ENCODE data around the gene TPM3.
A peak's percentile ranks its signal among the peaks of the same experiment; 100 is the strongest.

The TPM3 gene

GRCh38 chr1:154222518-154222917, 30.6 kb upstream of the TPM3 start:
- Histone ChIP-seq H3K36me3 (ENCODE audit: control insufficient read depth in 2 of 2, insufficient read depth in 2 of 2, low read length in 2 of 2) (peaks cover 4 to 12% of the 10 kb centered on the region in 2 donors), H3K27ac (ENCODE audit: low read length) (no peak overlapping the region), H3K9ac (ENCODE audit: low read length in 2 of 2) (peak overlapping the region in 1 of 2 donors; percentile 96), H3K4me1 (ENCODE audit: control insufficient read depth, insufficient read depth, low read length) (peaks cover 30% of the 10 kb centered on the region), H3K27me3 (ENCODE audit: control insufficient read depth in 1 of 2, insufficient read depth in 2 of 2, low read length in 2 of 2) (no peaks in the 10 kb centered on the region), H3K4me3 (ENCODE audit: low read length in 2 of 2) (peak overlapping the region; percentile 91 to 99), H3K9me3 (ENCODE audit: control insufficient read depth in 2 of 2, low read length in 2 of 2) (no peaks in the 10 kb centered on the region)

DNA sequence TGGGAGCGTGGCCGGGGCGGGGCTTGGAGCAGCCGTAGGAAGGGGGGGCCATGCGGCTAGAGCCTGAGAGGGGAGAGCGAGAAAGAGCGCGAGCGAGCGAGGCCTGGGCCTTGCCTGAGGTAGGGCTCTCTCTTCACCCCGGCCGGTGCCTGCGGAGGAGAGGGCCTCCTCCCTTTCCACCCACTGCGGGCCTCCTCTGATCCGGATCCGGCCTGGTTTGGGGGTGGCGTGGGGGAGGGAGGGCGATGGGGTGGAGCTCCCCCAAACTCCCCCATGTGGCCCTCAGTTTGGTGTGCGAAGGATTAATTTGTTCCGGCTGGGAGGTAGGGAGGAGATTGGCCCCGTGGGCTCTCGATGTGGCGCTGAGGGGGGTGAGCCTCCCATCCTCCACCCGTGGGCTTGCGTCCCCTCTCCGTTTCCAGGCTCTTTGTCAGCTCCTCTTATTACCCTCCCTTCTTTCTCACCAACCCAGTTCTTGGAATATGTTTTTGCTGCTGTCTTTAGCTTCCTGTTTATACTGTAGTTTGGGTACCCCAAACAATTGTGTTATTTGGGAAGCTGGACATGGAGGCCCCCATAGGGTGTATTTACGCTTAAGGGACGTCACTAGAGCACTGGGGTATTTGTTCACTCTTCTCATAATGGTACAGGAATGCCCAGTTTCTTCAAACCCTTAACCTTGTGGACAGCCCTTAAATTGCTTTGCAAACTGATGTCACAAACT, 29.5 kb upstream of the TPM3 start:
- peak overlapping the region; percentile 95 for H3K27ac ChIP-seq (ENCODE audit: low read length)
- H3K4me3 ChIP-seq (ENCODE audit: low read length in 2 of 2) = peak overlapping the region; percentile 91 to 99
- H3K27me3 ChIP-seq (ENCODE audit: control insufficient read depth in 1 of 2, insufficient read depth in 2 of 2, low read length in 2 of 2) = no peaks in the 10 kb centered on the region
- H3K9me3 ChIP-seq (ENCODE audit: control insufficient read depth in 2 of 2, low read length in 2 of 2) = no peaks in the 10 kb centered on the region
- peaks cover 30% of the 10 kb centered on the region for H3K4me1 ChIP-seq (ENCODE audit: control insufficient read depth, insufficient read depth, low read length)
- peaks cover 7 to 12% of the 10 kb centered on the region in 2 donors for H3K36me3 ChIP-seq (ENCODE audit: control insufficient read depth in 2 of 2, insufficient read depth in 2 of 2, low read length in 2 of 2)
- H3K9ac ChIP-seq (ENCODE audit: low read length in 2 of 2) = peak overlapping the region; percentile 94 to 96

DNA sequence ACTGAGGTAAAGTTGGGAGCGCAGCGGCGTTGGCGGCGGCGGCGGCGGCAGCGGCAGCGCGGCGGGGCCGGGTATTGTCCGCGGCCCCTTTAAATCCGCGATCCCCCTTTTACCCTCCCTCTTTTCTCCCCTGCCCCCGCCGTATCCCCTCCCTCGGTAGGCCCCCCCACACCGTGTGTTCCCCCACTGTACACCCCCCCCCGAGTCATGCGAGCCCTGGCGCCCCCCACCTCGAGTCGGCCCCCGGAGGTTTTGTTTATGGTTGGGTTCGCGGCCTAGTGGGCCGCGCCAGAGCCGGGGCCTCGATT, 29.0 kb upstream of the TPM3 start:
- Histone ChIP-seq H3K4me3 (ENCODE audit: low read length in 2 of 2) (peak overlapping the region; percentile 91 to 99), H3K27ac (ENCODE audit: low read length) (peak overlapping the region; percentile 95), H3K9me3 (ENCODE audit: control insufficient read depth in 2 of 2, low read length in 2 of 2) (no peaks in the 10 kb centered on the region), H3K4me1 (ENCODE audit: control insufficient read depth, insufficient read depth, low read length) (peaks cover 30% of the 10 kb centered on the region), H3K9ac (ENCODE audit: low read length in 2 of 2) (peak overlapping the region; percentile 94 to 96), H3K27me3 (ENCODE audit: control insufficient read depth in 1 of 2, insufficient read depth in 2 of 2, low read length in 2 of 2) (no peaks in the 10 kb centered on the region), H3K36me3 (ENCODE audit: control insufficient read depth in 2 of 2, insufficient read depth in 2 of 2, low read length in 2 of 2) (peaks cover 7 to 12% of the 10 kb centered on the region in 2 donors)

DNA sequence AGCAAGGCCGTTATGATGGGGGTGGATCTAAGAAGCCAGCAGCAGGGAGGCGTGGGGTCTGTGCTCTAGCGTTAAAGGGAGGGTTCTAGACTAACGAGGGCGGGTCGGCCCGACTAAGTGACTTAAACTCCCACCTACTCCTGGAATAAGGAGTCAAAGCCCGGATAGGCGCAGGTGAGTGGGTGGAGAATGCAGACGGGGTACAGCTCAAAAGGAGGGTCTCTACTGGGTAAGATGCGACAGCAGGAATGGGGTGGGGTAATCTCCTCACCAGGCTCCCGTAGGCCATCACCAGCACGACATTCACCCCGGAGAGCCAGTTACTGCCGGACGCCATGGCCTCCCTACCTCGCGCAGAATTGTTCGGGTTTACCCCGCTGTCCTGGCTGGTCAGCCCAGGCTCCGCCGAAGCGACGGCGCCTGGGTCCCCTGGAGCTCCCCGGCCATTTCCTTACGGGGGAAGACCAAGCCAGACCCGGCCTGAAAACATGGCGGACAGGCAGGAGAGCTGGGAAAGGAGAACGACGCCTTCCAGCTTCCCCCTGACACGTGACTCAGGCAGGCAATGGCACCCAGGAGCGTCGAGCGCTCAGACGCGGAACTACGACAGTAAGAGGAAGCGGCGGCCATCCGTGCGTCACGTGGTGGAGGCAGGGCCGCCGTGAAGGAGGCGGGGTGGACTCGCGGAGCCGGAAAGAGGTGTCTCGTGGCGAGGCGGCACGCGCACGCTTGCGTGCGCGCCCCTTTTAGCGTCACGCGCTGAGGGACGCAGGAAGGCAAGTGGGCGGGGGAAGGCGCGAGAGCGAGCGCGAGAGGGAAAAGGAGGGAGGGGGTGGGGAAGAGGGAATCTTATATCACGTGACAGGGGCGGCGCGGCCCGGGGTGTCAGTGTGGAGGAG, 28.4 kb upstream of the TPM3 start, which contains the start of gene UBAP2L:
Gene UBAP2L (plus strand): TSS at position 885 of the 899 bp plus-strand sequence. CDS start 4,169 bp downstream, outside the sequence.
- Histone ChIP-seq H3K36me3 (ENCODE audit: control insufficient read depth in 2 of 2, insufficient read depth in 2 of 2, low read length in 2 of 2) (peaks cover 7 to 12% of the 10 kb centered on the region in 2 donors), H3K4me3 (ENCODE audit: low read length in 2 of 2) (peak within 1 kb of the TSS; percentile 93 to 99), H3K27me3 (ENCODE audit: control insufficient read depth in 1 of 2, insufficient read depth in 2 of 2, low read length in 2 of 2) (no peaks in the 10 kb centered on the region), H3K4me1 (ENCODE audit: control insufficient read depth, insufficient read depth, low read length) (peaks cover 30% of the 10 kb centered on the region), H3K9ac (ENCODE audit: low read length in 2 of 2) (peak within 1 kb of the TSS; percentile 100), H3K27ac (ENCODE audit: low read length) (peak within 1 kb of the TSS; percentile 99), H3K9me3 (ENCODE audit: control insufficient read depth in 2 of 2, low read length in 2 of 2) (no peaks in the 10 kb centered on the region)

DNA sequence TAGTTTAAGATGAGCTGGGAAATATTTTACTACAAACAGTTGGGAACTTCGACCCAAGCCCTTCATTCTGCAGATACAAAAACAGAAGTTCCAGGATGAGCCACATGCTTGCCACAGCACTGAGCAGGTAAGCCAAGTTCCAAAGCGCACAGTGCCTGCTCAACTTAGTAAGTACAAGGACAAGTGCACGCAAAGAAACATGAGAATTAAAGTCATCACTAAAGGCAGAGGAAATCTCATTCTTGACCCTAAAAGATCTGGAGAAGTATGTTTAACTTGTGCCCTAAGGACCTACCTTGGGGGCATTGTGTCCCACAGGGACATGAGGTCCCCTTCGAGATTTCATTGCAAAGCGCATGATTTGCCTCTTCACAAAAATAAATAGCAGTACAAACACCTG, 27.6 kb upstream of the TPM3 start:
- Histone ChIP-seq H3K27me3 (ENCODE audit: control insufficient read depth in 1 of 2, insufficient read depth in 2 of 2, low read length in 2 of 2) (no peaks in the 10 kb centered on the region), H3K9me3 (ENCODE audit: control insufficient read depth in 2 of 2, low read length in 2 of 2) (no peaks in the 10 kb centered on the region), H3K4me3 (ENCODE audit: low read length in 2 of 2) (peak overlapping the region; percentile 93 to 99), H3K36me3 (ENCODE audit: control insufficient read depth in 2 of 2, insufficient read depth in 2 of 2, low read length in 2 of 2) (peaks cover 7 to 9% of the 10 kb centered on the region in 2 donors), H3K9ac (ENCODE audit: low read length in 2 of 2) (peak overlapping the region; percentile 100), H3K27ac (ENCODE audit: low read length) (peak overlapping the region; percentile 99), H3K4me1 (ENCODE audit: control insufficient read depth, insufficient read depth, low read length) (peaks cover 26% of the 10 kb centered on the region)

- no peaks in the 10 kb centered on the region for H3K27me3 ChIP-seq (ENCODE audit: control insufficient read depth in 1 of 2, insufficient read depth in 2 of 2, low read length in 2 of 2)
- H3K9me3 ChIP-seq (ENCODE audit: control insufficient read depth in 2 of 2, low read length in 2 of 2) = no peaks in the 10 kb centered on the region
- peak overlapping the region; percentile 93 to 99 for H3K4me3 ChIP-seq (ENCODE audit: low read length in 2 of 2)
- peaks cover 26% of the 10 kb centered on the region for H3K4me1 ChIP-seq (ENCODE audit: control insufficient read depth, insufficient read depth, low read length)
- H3K9ac ChIP-seq (ENCODE audit: low read length in 2 of 2) = no peak overlapping the region
- H3K36me3 ChIP-seq (ENCODE audit: control insufficient read depth in 2 of 2, insufficient read depth in 2 of 2, low read length in 2 of 2) = peaks cover 16 to 17% of the 10 kb centered on the region in 2 donors
- H3K27ac ChIP-seq (ENCODE audit: low read length) = no peak overlapping the region
Observed at GRCh38 chr1:154218545-154218944, 26.6 kb upstream of the TPM3 start.

GRCh38 chr1:154213274-154213673, 21.4 kb upstream of the TPM3 start:
- Histone ChIP-seq H3K27ac (ENCODE audit: low read length) (no peak overlapping the region), H3K9me3 (ENCODE audit: control insufficient read depth in 2 of 2, low read length in 2 of 2) (no peaks in the 10 kb centered on the region), H3K27me3 (ENCODE audit: control insufficient read depth in 1 of 2, insufficient read depth in 2 of 2, low read length in 2 of 2) (no peaks in the 10 kb centered on the region), H3K36me3 (ENCODE audit: control insufficient read depth in 2 of 2, insufficient read depth in 2 of 2, low read length in 2 of 2) (peaks cover 43% of the 10 kb centered on the region in 2 donors), H3K4me3 (ENCODE audit: low read length in 2 of 2) (no peak overlapping the region), H3K4me1 (ENCODE audit: control insufficient read depth, insufficient read depth, low read length) (no peaks in the 10 kb centered on the region), H3K9ac (ENCODE audit: low read length in 2 of 2) (no peak overlapping the region)

GRCh38 chr1:154212083-154212482, 20.2 kb upstream of the TPM3 start:
- Histone ChIP-seq H3K4me3 (ENCODE audit: low read length in 2 of 2) (no peak overlapping the region), H3K36me3 (ENCODE audit: control insufficient read depth in 2 of 2, insufficient read depth in 2 of 2, low read length in 2 of 2) (peaks cover 43 to 44% of the 10 kb centered on the region in 2 donors), H3K4me1 (ENCODE audit: control insufficient read depth, insufficient read depth, low read length) (no peaks in the 10 kb centered on the region), H3K27me3 (ENCODE audit: control insufficient read depth in 1 of 2, insufficient read depth in 2 of 2, low read length in 2 of 2) (no peaks in the 10 kb centered on the region), H3K27ac (ENCODE audit: low read length) (no peak overlapping the region), H3K9ac (ENCODE audit: low read length in 2 of 2) (no peak overlapping the region), H3K9me3 (ENCODE audit: control insufficient read depth in 2 of 2, low read length in 2 of 2) (no peaks in the 10 kb centered on the region)

GRCh38 chr1:154208677-154209388, 16.9 kb upstream of the TPM3 start:
- peaks cover 52 to 53% of the 10 kb centered on the region in 2 donors for H3K36me3 ChIP-seq (ENCODE audit: control insufficient read depth in 2 of 2, insufficient read depth in 2 of 2, low read length in 2 of 2)

GRCh38 chr1:154207262-154207661, 15.4 kb upstream of the TPM3 start:
- Histone ChIP-seq H3K9me3 (ENCODE audit: control insufficient read depth in 2 of 2, low read length in 2 of 2) (no peaks in the 10 kb centered on the region), H3K4me3 (ENCODE audit: low read length in 2 of 2) (no peak overlapping the region), H3K27ac (ENCODE audit: low read length) (no peak overlapping the region), H3K4me1 (ENCODE audit: control insufficient read depth, insufficient read depth, low read length) (no peaks in the 10 kb centered on the region), H3K27me3 (ENCODE audit: control insufficient read depth in 1 of 2, insufficient read depth in 2 of 2, low read length in 2 of 2) (no peaks in the 10 kb centered on the region), H3K9ac (ENCODE audit: low read length in 2 of 2) (no peak overlapping the region), H3K36me3 (ENCODE audit: control insufficient read depth in 2 of 2, insufficient read depth in 2 of 2, low read length in 2 of 2) (peaks cover 39% of the 10 kb centered on the region in 2 donors)

More at GRCh38 chr1:154208677-154209388, 16.9 kb upstream of the TPM3 start:
- Histone ChIP-seq H3K9ac (ENCODE audit: low read length in 2 of 2) (no peak overlapping the region), H3K4me3 (ENCODE audit: low read length in 2 of 2) (no peak overlapping the region), H3K4me1 (ENCODE audit: control insufficient read depth, insufficient read depth, low read length) (no peaks in the 10 kb centered on the region), H3K27ac (ENCODE audit: low read length) (no peak overlapping the region), H3K9me3 (ENCODE audit: control insufficient read depth in 2 of 2, low read length in 2 of 2) (no peaks in the 10 kb centered on the region), H3K27me3 (ENCODE audit: control insufficient read depth in 1 of 2, insufficient read depth in 2 of 2, low read length in 2 of 2) (no peaks in the 10 kb centered on the region)
